B cell (primary cell): ENCODE data around the gene EXD3. TPM values are rescaled to one million over a fixed set of nuclear protein-coding genes. Genes with fewer than 3 reads are reported as not detected.

Source experiments
- ATAC-seq: fragments of 200-7000 bp; cut with Tn5 transposase; one replicate; pipeline ENCODE4 v1.10.0; 2021; ENCODE audit warnings: low read depth, mild to moderate bottlenecking, moderate number of reproducible peaks, moderate library complexity
- CTCF ChIA-PET: fragments of 350-600 bp; sonication (Branson Sonifier 250); formaldehyde crosslinking; loops from one replicate; lab custom pipeline; 2021; ENCODE audit warnings: antibody characterized with exemption, inconsistent platforms; lab: Charles Lee
- POLR2A ChIA-PET: fragments of 350-600 bp; sonication (Branson Sonifier 250); formaldehyde crosslinking; loops from one replicate; lab custom pipeline; 2021; ENCODE audit warnings: antibody characterized with exemption; lab: Charles Lee
- DNase-seq: peaks from one replicate; pipeline ENCODE4 v3.0.0; 2013
- H2AFZ ChIP-seq: 2 replicates; pipeline ENCODE4 v1.6.1; 2012; ENCODE audit warnings: mild to moderate bottlenecking, low read depth, low read length; ENCODE audit not compliant: insufficient read depth, poor library complexity, severe bottlenecking
- H3K27ac ChIP-seq, 2 donors: 1 replicate in 1 of 2; 2 replicates in 1 of 2; pipeline ENCODE4 v1.5.1; 2012 to 2013; ENCODE audit warnings: low read length in 2 of 2, mild to moderate bottlenecking in 2 of 2, moderate library complexity in 1 of 2
- H3K27me3 ChIP-seq, 4 experiments: fragments of 200-600 bp in 1 of 4; sonication (generic) in 1 of 4; replicated peaks in 1 of 4; 1 replicate in 2 of 4; 2 replicates in 2 of 4; pipeline versions ENCODE4 v1.6.1 to v1.7.0; 2013 to 2016; ENCODE audit warnings: low read length in 3 of 4, mild to moderate bottlenecking in 2 of 4, mixed read lengths in 1 of 4, moderate library complexity in 1 of 4; ENCODE audit not compliant: insufficient read depth in 4 of 4, control insufficient read depth in 3 of 4; ENCODE audit errors: control extremely low read depth in 1 of 4
- H3K36me3 ChIP-seq, 2 experiments: replicated peaks in 1 of 2; 1 replicate in 1 of 2; 2 replicates in 1 of 2; pipeline versions ENCODE4 v1.6.1 to v1.7.1; 2013; ENCODE audit warnings: low read length in 1 of 2; ENCODE audit not compliant: insufficient read depth in 2 of 2, control insufficient read depth in 1 of 2; ENCODE audit errors: control extremely low read depth in 1 of 2, extremely low read depth in 1 of 2
- H3K4me1 ChIP-seq, 2 donors: fragments of 200-600 bp in 1 of 2; sonication (generic) in 1 of 2; 1 replicate in 1 of 2; 2 replicates in 1 of 2; pipeline versions ENCODE4 v1.5.1 to v1.6.1; 2013 to 2017; ENCODE audit warnings: low read length in 2 of 2; ENCODE audit not compliant: control insufficient read depth in 2 of 2, insufficient read depth in 2 of 2
- H3K4me2 ChIP-seq: replicated peaks from 2 replicates; pipeline ENCODE3; 2012; ENCODE audit warnings: mild to moderate bottlenecking, low read depth, low read length; ENCODE audit not compliant: poor library complexity, severe bottlenecking
- H3K4me3 ChIP-seq, 5 experiments: fragments of 200-600 bp in 1 of 5; sonication (generic) in 1 of 5; 1 replicate in 3 of 5; 2 replicates in 2 of 5; pipeline versions ENCODE4 v1.5.1 to v1.7.0; 2011 to 2016; ENCODE audit warnings: low read length in 4 of 5, mild to moderate bottlenecking in 4 of 5, low read depth in 2 of 5, control low read depth in 1 of 5, moderate library complexity in 1 of 5; ENCODE audit not compliant: insufficient read depth in 1 of 5; ENCODE audit errors: control extremely low read depth in 1 of 5, extremely low read depth in 1 of 5
- H3K79me2 ChIP-seq: fragments of 200-600 bp; sonication (generic); one replicate; pipeline ENCODE4 v1.6.0; 2016; ENCODE audit warnings: low read length; ENCODE audit not compliant: control insufficient read depth, insufficient read depth
- H3K9ac ChIP-seq: fragments of 200-600 bp; sonication (generic); 2 replicates; pipeline ENCODE4 v1.6.1; 2017; ENCODE audit warnings: mild to moderate bottlenecking, low read length, moderate library complexity
- H3K9me3 ChIP-seq, 3 donors: one replicate each; pipeline versions ENCODE4 v1.6.1 to v1.7.1; 2013; ENCODE audit warnings: low read length in 2 of 3; ENCODE audit not compliant: control insufficient read depth in 2 of 3, insufficient read depth in 1 of 3; ENCODE audit errors: control extremely low read depth in 1 of 3
- H4K20me1 ChIP-seq: 2 replicates; pipeline ENCODE4 v1.6.0; 2012; ENCODE audit warnings: mild to moderate bottlenecking, low read length; ENCODE audit not compliant: insufficient read depth, control insufficient read depth, poor library complexity, severe bottlenecking
- H3K27ac Mint-ChIP-seq: one replicate; pipeline ENCODE4 v1.8.0; 2021; ENCODE audit warnings: mixed read lengths
- H3K27me3 Mint-ChIP-seq: one replicate; pipeline ENCODE4 v1.8.0; 2021; ENCODE audit warnings: mixed read lengths
- H3K4me1 Mint-ChIP-seq: one replicate; pipeline ENCODE4 v1.8.0; 2021; ENCODE audit warnings: mixed read lengths
- H3K4me3 Mint-ChIP-seq: one replicate; pipeline ENCODE4 v1.8.0; 2021; ENCODE audit warnings: mixed read lengths
- H3K9me3 Mint-ChIP-seq: one replicate; pipeline ENCODE4 v1.8.0; 2022; ENCODE audit warnings: mixed read lengths; ENCODE audit not compliant: insufficient read depth
- CTCF ChIP-seq: fragments of 200-600 bp; IDR thresholded peaks from one replicate; pipeline ENCODE4 v1.8.0; 2022; ENCODE audit warnings: antibody characterized with exemption, mild to moderate bottlenecking
- EZH2 ChIP-seq: IDR thresholded peaks from 2 replicates; pipeline ENCODE4 v1.6.1; 2012; ENCODE audit warnings: borderline replicate concordance, low read depth, mild to moderate bottlenecking, moderate library complexity, low read length; ENCODE audit not compliant: insufficient read depth, poor library complexity, severe bottlenecking
- WGBS: methylation state at CpG from one replicate; pipeline ENCODE4 v1.1.5; 2013; ENCODE audit warnings: missing lambda C conversion rate; ENCODE audit not compliant: insufficient coverage; 5-methylcytosine and 5-hydroxymethylcytosine counted together
- intact Hi-C: fragments of 100-400 bp; cut with micrococcal nuclease; formaldehyde crosslinking; loops from one replicate; pipeline ENCODE4 v1.10.0; 2022
- polyA plus RNA-seq: library from polyadenylated mRNA; depleted of rRNA; stranded (reverse); fragments of >200 nt; gene quantifications from 2 replicates; pipeline ENCODE4 v1.2.3, GENCODE V29; 2012
- total RNA-seq, 2 donors: library from RNA; stranded (reverse); fragments of 120-200 nt in 1 of 2; gene quantifications; 1 replicate in 1 of 2; 2 replicates in 1 of 2; pipeline versions ENCODE4 v1.2.3 to v1.2.4, GENCODE V29; 2013 to 2022

EXD3 gene
- total and polyA plus RNA-seq, 2 donors (not counting 1 experiment from before 2014, with no cell fraction given), result 22.5 to 23.7 TPM

- no peaks in the 10 kb centered on the region for H4K20me1 ChIP-seq
- no peak for DNase-seq
- peaks cover 0 to 3% (median 0%) of the 10 kb centered on the region in 3 donors for H3K9me3 ChIP-seq
- H3K4me1 ChIP-seq, result peaks cover 9 to 10% of the 10 kb centered on the region in 2 donors
- intact Hi-C loops, result no loop called here
- ChIA-PET CTCF (no interaction called here), POLR2A (no interaction called here)
- no peaks in the 10 kb centered on the region for H3K36me3 ChIP-seq
- Mint-ChIP-seq H3K27ac (no peak overlapping the region), H3K4me3 (no peak overlapping the region), H3K9me3 (no peaks in the 10 kb centered on the region), H3K27me3 (no peaks in the 10 kb centered on the region), H3K4me1 (no peaks in the 10 kb centered on the region)
- H3K79me2 ChIP-seq, result no peaks in the 10 kb centered on the region
- H3K4me2 ChIP-seq, result no peak overlapping the region
- no peak for TF ChIP-seq EZH2
- TF ChIP-seq CTCF, result no peak
- H3K4me3 ChIP-seq, result no peak overlapping the region
- no peaks in the 10 kb centered on the region for H3K27me3 ChIP-seq
- H3K9ac ChIP-seq, result no peak overlapping the region
- no peak overlapping the region for H3K27ac ChIP-seq
- 64% methylated on average over 22 of the region's 27 CpGs for WGBS
- no peak for ATAC-seq
- no peak overlapping the region for H2AFZ ChIP-seq
Observed at GRCh38 chr9:137383081-137383783, 39.7 kb downstream of the EXD3 start.

GRCh38 chr9:137382444-137383080, 40.4 kb downstream of the EXD3 start:
- ATAC-seq (no peak), DNase-seq (no peak)

More at GRCh38 chr9:137382444-137383080, 40.4 kb downstream of the EXD3 start:
- WGBS, result 93% methylated on average over 25 of the region's 25 CpGs
- TF ChIP-seq CTCF (no peak), EZH2 (no peak)
- Mint-ChIP-seq H3K9me3 (no peaks in the 10 kb centered on the region), H3K4me3 (no peak overlapping the region), H3K27me3 (no peaks in the 10 kb centered on the region), H3K27ac (no peak overlapping the region), H3K4me1 (no peaks in the 10 kb centered on the region)
- H3K9ac ChIP-seq, result no peak overlapping the region
- no peak overlapping the region for H3K27ac ChIP-seq
- H4K20me1 ChIP-seq, result no peaks in the 10 kb centered on the region
- H3K4me1 ChIP-seq, result peaks cover 6 to 7% of the 10 kb centered on the region in 2 donors
- ChIA-PET CTCF (no interaction called here), POLR2A (interaction anchor here (0.6 kb wide), 1 partner anchor 251 kb away, joined by 3 read pairs; no protein-coding TSS in a partner anchor)
- H3K36me3 ChIP-seq, result no peaks in the 10 kb centered on the region
- intact Hi-C loops, result no loop called here
- H3K9me3 ChIP-seq, result peaks cover 0 to 3% (median 0%) of the 10 kb centered on the region in 3 donors
- H3K27me3 ChIP-seq, result no peaks in the 10 kb centered on the region
- no peak overlapping the region for H3K4me3 ChIP-seq
- no peaks in the 10 kb centered on the region for H3K79me2 ChIP-seq
- H2AFZ ChIP-seq, result no peak overlapping the region
- H3K4me2 ChIP-seq, result no peak overlapping the region
